Effector memory CD4-positive, alpha-beta T cell (primary cell): ENCODE data around the gene MYL3.
A peak's percentile ranks its signal among the peaks of the same experiment; 100 is the strongest.

Source experiments
- DNase-seq, 3 donors: peaks; one replicate each; pipeline ENCODE4 v3.0.0-alpha.2; 2020
- H3K27ac ChIP-seq: 2 replicates; pipeline ENCODE4 v1.7.0; 2013; ENCODE audit warnings: mild to moderate bottlenecking, low read length, moderate library complexity; ENCODE audit not compliant: insufficient read depth, poor library complexity, severe bottlenecking
- H3K27me3 ChIP-seq: replicated peaks from 2 replicates; pipeline ENCODE4 v1.7.0; 2013; ENCODE audit warnings: mild to moderate bottlenecking, low read length; ENCODE audit not compliant: insufficient read depth, control insufficient read depth, poor library complexity, severe bottlenecking
- H3K36me3 ChIP-seq: 2 replicates; pipeline ENCODE4 v1.7.0; 2013; ENCODE audit warnings: mild to moderate bottlenecking, low read length, moderate library complexity; ENCODE audit not compliant: control insufficient read depth, insufficient read depth
- H3K4me1 ChIP-seq: 2 replicates; pipeline ENCODE4 v1.7.0; 2013; ENCODE audit warnings: low read length, mild to moderate bottlenecking; ENCODE audit not compliant: control insufficient read depth, insufficient read depth, poor library complexity, severe bottlenecking
- H3K4me3 ChIP-seq: 2 replicates; pipeline ENCODE4 v1.7.0; 2013; ENCODE audit warnings: low read length, low read depth, mild to moderate bottlenecking; ENCODE audit not compliant: insufficient read depth, poor library complexity, severe bottlenecking
- H3K9me3 ChIP-seq: 2 replicates; pipeline ENCODE4 v1.7.0; 2013; ENCODE audit warnings: mild to moderate bottlenecking, low read length, moderate library complexity; ENCODE audit not compliant: control insufficient read depth

The MYL3 gene

DNA sequence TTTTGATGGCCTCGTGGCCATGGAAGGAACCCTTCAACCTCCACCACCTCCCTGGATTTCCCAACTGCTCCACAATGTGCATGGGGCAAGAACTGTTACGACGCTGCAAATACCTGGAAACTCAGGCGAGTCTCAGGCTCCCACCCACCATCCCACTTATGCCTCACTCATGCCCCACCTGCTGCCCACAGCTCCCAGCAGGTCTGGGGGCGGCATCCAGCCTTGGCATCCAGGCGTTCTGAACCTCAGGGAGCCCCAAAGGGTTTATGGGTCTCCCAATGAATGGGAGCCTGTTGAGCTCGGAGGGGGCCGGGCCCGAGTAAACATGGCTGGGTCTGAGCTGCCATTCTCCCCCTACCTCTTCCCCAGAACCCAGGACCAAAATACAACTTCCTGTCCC lies 12.3 kb upstream of the MYL3 start:
- DNase-seq, result no peak
- Histone ChIP-seq H3K9me3 (no peaks in the 10 kb centered on the region), H3K4me3 (no peak overlapping the region), H3K36me3 (no peaks in the 10 kb centered on the region), H3K4me1 (no peaks in the 10 kb centered on the region), H3K27ac (no peak overlapping the region), H3K27me3 (no peaks in the 10 kb centered on the region)

GRCh38 chr3:46874430-46874829 lies 11.2 kb upstream of the MYL3 start:
- H3K9me3 ChIP-seq, result no peaks in the 10 kb centered on the region
- H3K27ac ChIP-seq, result no peak overlapping the region
- no peak overlapping the region for H3K4me3 ChIP-seq
- no peak for DNase-seq
- no peaks in the 10 kb centered on the region for H3K4me1 ChIP-seq
- H3K36me3 ChIP-seq, result no peaks in the 10 kb centered on the region
- H3K27me3 ChIP-seq, result no peaks in the 10 kb centered on the region

DNA sequence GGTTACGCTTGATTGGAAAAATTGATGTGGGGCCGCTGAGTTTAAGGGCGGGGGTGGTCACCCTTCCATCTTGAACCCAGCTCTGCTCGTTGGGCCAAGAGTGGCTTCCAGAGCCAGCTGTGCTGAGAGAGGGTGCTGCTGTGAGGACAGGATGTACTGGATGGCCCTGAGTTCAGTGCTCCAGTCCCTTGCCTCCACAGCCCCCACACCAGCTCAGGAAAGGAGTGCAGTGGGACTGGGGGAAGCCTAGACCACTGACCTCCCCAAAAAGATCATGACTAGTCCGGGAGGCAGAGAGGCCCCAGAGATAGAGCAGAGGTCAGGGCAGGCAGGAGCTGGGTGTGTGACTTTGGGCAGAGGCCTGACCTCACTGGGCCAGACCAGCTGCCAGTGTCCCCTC lies 10.3 kb upstream of the MYL3 start:
- H3K27ac ChIP-seq, result no peak overlapping the region
- no peaks in the 10 kb centered on the region for H3K9me3 ChIP-seq
- DNase-seq, result no peak
- no peaks in the 10 kb centered on the region for H3K27me3 ChIP-seq
- H3K4me1 ChIP-seq, result no peaks in the 10 kb centered on the region
- no peaks in the 10 kb centered on the region for H3K36me3 ChIP-seq
- no peak overlapping the region for H3K4me3 ChIP-seq

DNA sequence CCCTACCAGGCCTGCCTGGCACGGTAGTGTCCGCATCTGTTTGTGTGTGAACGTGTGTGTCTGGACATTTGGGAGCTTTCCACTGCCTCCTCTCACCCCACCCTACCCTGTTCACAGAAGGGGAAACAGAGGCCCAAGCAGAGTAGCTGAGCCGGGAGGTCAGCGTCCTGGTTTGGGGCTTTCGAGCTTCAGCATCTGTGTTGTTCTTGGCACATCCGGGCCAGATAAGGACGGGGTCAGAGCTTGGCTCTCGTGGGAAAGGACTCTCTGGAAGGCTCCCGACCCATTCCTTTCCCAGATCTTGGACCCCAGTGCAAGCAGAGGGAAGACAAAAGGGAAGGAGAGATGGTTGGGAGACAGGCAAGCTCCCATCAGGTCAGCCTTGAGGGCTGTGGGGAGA lies 8.0 kb upstream of the MYL3 start:
- H3K9me3 ChIP-seq, result no peaks in the 10 kb centered on the region
- no peak overlapping the region for H3K27ac ChIP-seq
- H3K4me1 ChIP-seq, result no peaks in the 10 kb centered on the region
- DNase-seq, result no peak
- H3K36me3 ChIP-seq, result no peaks in the 10 kb centered on the region
- no peaks in the 10 kb centered on the region for H3K27me3 ChIP-seq
- H3K4me3 ChIP-seq, result no peak overlapping the region

GRCh38 chr3:46870651-46871050 lies 7.4 kb upstream of the MYL3 start:
- Histone ChIP-seq H3K27ac (no peak overlapping the region), H3K9me3 (no peaks in the 10 kb centered on the region), H3K27me3 (no peaks in the 10 kb centered on the region), H3K36me3 (no peaks in the 10 kb centered on the region), H3K4me1 (no peaks in the 10 kb centered on the region), H3K4me3 (no peak overlapping the region)
- DNase-seq, result no peak

DNA sequence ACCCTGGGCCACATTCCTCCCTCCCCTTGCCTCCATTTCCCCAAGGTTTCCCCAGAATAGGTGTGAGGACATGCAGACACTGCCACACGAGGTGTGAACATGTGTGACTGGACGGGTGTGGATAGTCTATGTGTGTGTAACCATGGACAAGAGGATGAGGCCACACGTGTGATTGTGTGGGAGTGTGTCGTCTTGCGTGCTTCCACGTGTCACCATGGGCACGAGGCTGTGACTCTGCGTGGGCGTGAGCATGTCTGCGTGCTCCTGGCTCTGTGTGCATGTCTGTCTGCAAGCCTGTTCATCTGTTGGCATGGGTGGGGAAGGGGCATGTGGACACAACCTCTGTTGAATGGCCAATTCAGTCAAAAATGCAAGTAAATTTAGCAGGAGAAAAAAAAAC lies 6.2 kb upstream of the MYL3 start:
- Histone ChIP-seq H3K27me3 (no peaks in the 10 kb centered on the region), H3K4me3 (no peak overlapping the region), H3K4me1 (no peaks in the 10 kb centered on the region), H3K36me3 (no peaks in the 10 kb centered on the region), H3K27ac (no peak overlapping the region), H3K9me3 (no peaks in the 10 kb centered on the region)
- DNase-seq, result no peak

- no peak overlapping the region for H3K4me3 ChIP-seq
- no peaks in the 10 kb centered on the region for H3K9me3 ChIP-seq
- no peaks in the 10 kb centered on the region for H3K27me3 ChIP-seq
- H3K27ac ChIP-seq, result no peak overlapping the region
- H3K36me3 ChIP-seq, result no peaks in the 10 kb centered on the region
- no peak for DNase-seq
- no peaks in the 10 kb centered on the region for H3K4me1 ChIP-seq
These were observed 5.7 kb upstream of the MYL3 start for GRCh38 chr3:46868948-46869347.

GRCh38 chr3:46868287-46868686 lies 5.0 kb upstream of the MYL3 start:
- no peaks in the 10 kb centered on the region for H3K9me3 ChIP-seq
- H3K27ac ChIP-seq, result no peak overlapping the region
- no peak overlapping the region for H3K4me3 ChIP-seq
- no peaks in the 10 kb centered on the region for H3K36me3 ChIP-seq
- DNase-seq, result no peak
- H3K27me3 ChIP-seq, result no peaks in the 10 kb centered on the region
- H3K4me1 ChIP-seq, result no peaks in the 10 kb centered on the region

- no peak for DNase-seq
- Histone ChIP-seq H3K36me3 (no peaks in the 10 kb centered on the region), H3K4me1 (no peaks in the 10 kb centered on the region), H3K9me3 (no peaks in the 10 kb centered on the region), H3K4me3 (no peak overlapping the region), H3K27ac (no peak overlapping the region), H3K27me3 (no peaks in the 10 kb centered on the region)
These were observed 4.3 kb upstream of the MYL3 start for GRCh38 chr3:46867550-46867898.

- DNase-seq, result peak; percentile 41 to 70 (median 60)
- Histone ChIP-seq H3K27me3 (no peaks in the 10 kb centered on the region), H3K9me3 (no peaks in the 10 kb centered on the region), H3K4me3 (no peak overlapping the region), H3K27ac (no peak overlapping the region), H3K4me1 (no peaks in the 10 kb centered on the region), H3K36me3 (no peaks in the 10 kb centered on the region)
These were observed 3.7 kb upstream of the MYL3 start for GRCh38 chr3:46866720-46867549.
